IPS-20b (cell line): Measurements from ENCODE around the gene GART.
"Not testable (repeated sequence)": the region's sequence is repeated elsewhere in the genome, so short reads cannot be mapped to it uniquely, and the experiment has no call there.

Experiments
- H3K27ac ChIP-seq: one replicate; pipeline ENCODE4 v1.5.1; 2013; ENCODE audit warnings: low read length
- H3K27me3 ChIP-seq: 2 replicates; pipeline ENCODE4 v1.6.1; 2013; ENCODE audit warnings: mild to moderate bottlenecking, low read length, inconsistent platforms; ENCODE audit not compliant: insufficient read depth
- H3K36me3 ChIP-seq: 2 replicates; pipeline ENCODE4 v1.6.1; 2013; ENCODE audit warnings: low read depth, mild to moderate bottlenecking, inconsistent platforms, low read length, moderate library complexity; ENCODE audit not compliant: insufficient read depth
- H3K4me1 ChIP-seq: 2 replicates; pipeline ENCODE4 v1.6.1; 2013; ENCODE audit warnings: mild to moderate bottlenecking, control low read depth, inconsistent platforms, low read length, moderate library complexity; ENCODE audit not compliant: insufficient read depth
- H3K4me3 ChIP-seq: 2 replicates; pipeline ENCODE4 v1.5.1; 2013; ENCODE audit warnings: mild to moderate bottlenecking, low read length, inconsistent platforms
- H3K9ac ChIP-seq: 2 replicates; pipeline ENCODE4 v1.6.1; 2013; ENCODE audit warnings: low read depth, mild to moderate bottlenecking, inconsistent platforms, low read length, moderate library complexity
- H3K9me3 ChIP-seq: 2 replicates; pipeline ENCODE4 v1.6.1; 2013; ENCODE audit warnings: mild to moderate bottlenecking, low read depth, low read length, inconsistent platforms; ENCODE audit not compliant: insufficient read depth

The GART gene

GRCh38 chr21:33540711-33541104 is 1.2 kb downstream of the GART start:
- H3K9ac ChIP-seq = peak overlapping the region; percentile 97; the same call in 1 of the 2 replicates
- H3K27me3 ChIP-seq = no peaks in the 10 kb centered on the region
- H3K27ac ChIP-seq = no peak overlapping the region
- peak overlapping the region; percentile 91 for H3K4me3 ChIP-seq
- H3K4me1 ChIP-seq = peaks cover 16% of the 10 kb centered on the region; the same call in 1 of the 2 replicates
- H3K36me3 ChIP-seq = peaks cover 51% of the 10 kb centered on the region
- no peaks in the 10 kb centered on the region for H3K9me3 ChIP-seq

GRCh38 chr21:33539616-33540015 is 2.3 kb downstream of the GART start:
- H3K27me3 ChIP-seq = no peaks in the 10 kb centered on the region
- H3K27ac ChIP-seq = no peak overlapping the region
- H3K4me1 ChIP-seq = peaks cover 9% of the 10 kb centered on the region; the same call in 1 of the 2 replicates
- peaks cover 62% of the 10 kb centered on the region for H3K36me3 ChIP-seq
- no peaks in the 10 kb centered on the region for H3K9me3 ChIP-seq
- H3K4me3 ChIP-seq = no peak overlapping the region
- no peak overlapping the region for H3K9ac ChIP-seq

- no peak overlapping the region for H3K4me3 ChIP-seq
- H3K9me3 ChIP-seq = no peaks in the 10 kb centered on the region
- no peak overlapping the region for H3K27ac ChIP-seq
- peaks cover 5% of the 10 kb centered on the region; the same call in 1 of the 2 replicates for H3K4me1 ChIP-seq
- H3K36me3 ChIP-seq = peaks cover 85% of the 10 kb centered on the region
- no peak overlapping the region for H3K9ac ChIP-seq
- no peaks in the 10 kb centered on the region for H3K27me3 ChIP-seq
These were observed 4.7 kb downstream of the GART start for GRCh38 chr21:33537212-33537611.

GRCh38 chr21:33531007-33531406 is 10.9 kb downstream of the GART start:
- peaks cover 100% of the 10 kb centered on the region for H3K36me3 ChIP-seq
- no peak overlapping the region for H3K9ac ChIP-seq
- no peaks in the 10 kb centered on the region for H3K27me3 ChIP-seq
- no peak overlapping the region for H3K27ac ChIP-seq
- no peaks in the 10 kb centered on the region for H3K4me1 ChIP-seq
- H3K9me3 ChIP-seq = no peaks in the 10 kb centered on the region
- no peak overlapping the region for H3K4me3 ChIP-seq

GRCh38 chr21:33522953-33523349 is 19.0 kb downstream of the GART start:
- peaks cover 87% of the 10 kb centered on the region for H3K36me3 ChIP-seq
- no peaks in the 10 kb centered on the region for H3K4me1 ChIP-seq
- no peaks in the 10 kb centered on the region for H3K27me3 ChIP-seq
- no peak overlapping the region for H3K9ac ChIP-seq
- H3K4me3 ChIP-seq = no peak overlapping the region
- H3K9me3 ChIP-seq = no peaks in the 10 kb centered on the region
- H3K27ac ChIP-seq = no peak overlapping the region

GRCh38 chr21:33522297-33522952 is 19.5 kb downstream of the GART start:
- no peak overlapping the region for H3K27ac ChIP-seq
- no peak overlapping the region for H3K4me3 ChIP-seq
- H3K36me3 ChIP-seq = peaks cover 87% of the 10 kb centered on the region
- H3K4me1 ChIP-seq = no peaks in the 10 kb centered on the region
- H3K9me3 ChIP-seq = no peaks in the 10 kb centered on the region
- no peak overlapping the region for H3K9ac ChIP-seq
- H3K27me3 ChIP-seq = no peaks in the 10 kb centered on the region

- no peaks in the 10 kb centered on the region for H3K27me3 ChIP-seq
- no peak overlapping the region for H3K27ac ChIP-seq
- no peak overlapping the region for H3K9ac ChIP-seq
- no peaks in the 10 kb centered on the region for H3K9me3 ChIP-seq
- peaks cover 91% of the 10 kb centered on the region for H3K36me3 ChIP-seq
- no peak overlapping the region for H3K4me3 ChIP-seq
- no peaks in the 10 kb centered on the region for H3K4me1 ChIP-seq
These were observed 23.0 kb downstream of the GART start for GRCh38 chr21:33518899-33519298.

- Histone ChIP-seq H3K4me1 (no peaks in the 10 kb centered on the region), H3K27me3 (no peaks in the 10 kb centered on the region), H3K36me3 (peaks cover 98% of the 10 kb centered on the region), H3K27ac (no peak overlapping the region), H3K9ac (no peak overlapping the region), H3K9me3 (no peaks in the 10 kb centered on the region), H3K4me3 (no peak overlapping the region)
These were observed 27.7 kb downstream of the GART start for GRCh38 chr21:33514229-33514628.

- Histone ChIP-seq H3K36me3 (peaks cover 97% of the 10 kb centered on the region), H3K9ac (no peak overlapping the region), H3K4me3 (no peak overlapping the region), H3K9me3 (no peaks in the 10 kb centered on the region), H3K4me1 (no peaks in the 10 kb centered on the region), H3K27ac (no peak overlapping the region), H3K27me3 (no peaks in the 10 kb centered on the region)
These were observed 29.4 kb downstream of the GART start for GRCh38 chr21:33512481-33512880.

- H3K9me3 ChIP-seq = no peaks in the 10 kb centered on the region
- H3K36me3 ChIP-seq = peaks cover 97% of the 10 kb centered on the region
- H3K9ac ChIP-seq = no peak overlapping the region
- no peaks in the 10 kb centered on the region for H3K4me1 ChIP-seq
- no peaks in the 10 kb centered on the region for H3K27me3 ChIP-seq
- H3K4me3 ChIP-seq = no peak overlapping the region
- no peak overlapping the region for H3K27ac ChIP-seq
These were observed 30.3 kb downstream of the GART start for GRCh38 chr21:33511639-33512038.

- Histone ChIP-seq H3K36me3 (peaks cover 96% of the 10 kb centered on the region), H3K9me3 (no peaks in the 10 kb centered on the region)
These were observed 31.1 kb downstream of the GART start for GRCh38 chr21:33510826-33511225.

GRCh38 chr21:33507003-33507402 is 34.9 kb downstream of the GART start:
- H3K27ac ChIP-seq, H3K9ac ChIP-seq, H3K27me3 ChIP-seq, H3K9me3 ChIP-seq, H3K4me1 ChIP-seq, H3K4me3 ChIP-seq: not testable (repeated sequence)
- H3K36me3 ChIP-seq = peaks cover 89% of the 10 kb centered on the region

More at GRCh38 chr21:33510826-33511225, 31.1 kb downstream of the GART start:
- no peak overlapping the region for H3K9ac ChIP-seq
- H3K27ac ChIP-seq = no peak overlapping the region
- H3K4me1 ChIP-seq = no peaks in the 10 kb centered on the region
- H3K27me3 ChIP-seq = no peaks in the 10 kb centered on the region
- H3K4me3 ChIP-seq = no peak overlapping the region
